ENCODE data around the gene CTNNA2.
"Not testable (repeated sequence)": the region's sequence is repeated elsewhere in the genome, so short reads cannot be mapped to it uniquely, and the experiment has no call there.

The CTNNA2 gene

GRCh38 chr2:80028051-80028450 is 515.2 kb downstream of the CTNNA2 start:
- no peak for DNase-seq (ENCODE audit: low read depth, low spot score)

- no peak for DNase-seq (ENCODE audit: low read depth, low spot score)
These were observed 515.7 kb downstream of the CTNNA2 start for GRCh38 chr2:80028584-80028983.

- no peak for DNase-seq (ENCODE audit: low read depth, low spot score)
These were observed 517.3 kb downstream of the CTNNA2 start for GRCh38 chr2:80030135-80030534.

DNA sequence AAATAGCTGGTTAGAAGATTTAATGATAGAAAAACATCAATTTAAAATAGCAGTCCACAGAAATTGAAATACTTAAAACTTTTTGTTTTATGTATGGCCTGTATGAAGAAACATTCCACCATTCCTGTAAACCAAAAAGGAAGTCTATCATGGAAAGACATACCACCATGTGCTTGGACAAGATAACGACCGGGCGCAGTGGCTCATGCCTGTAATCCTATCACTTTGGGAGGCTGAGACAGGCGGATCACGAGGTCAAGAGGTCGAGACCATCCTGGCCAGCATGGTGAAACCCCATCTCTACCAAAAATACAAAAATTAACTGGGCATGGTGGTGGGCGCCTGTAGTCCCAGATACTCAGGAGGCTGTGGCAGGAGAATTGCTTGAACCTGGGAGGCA is 519.8 kb downstream of the CTNNA2 start:
- DNase-seq (ENCODE audit: low read depth, low spot score): not testable (repeated sequence)

DNA sequence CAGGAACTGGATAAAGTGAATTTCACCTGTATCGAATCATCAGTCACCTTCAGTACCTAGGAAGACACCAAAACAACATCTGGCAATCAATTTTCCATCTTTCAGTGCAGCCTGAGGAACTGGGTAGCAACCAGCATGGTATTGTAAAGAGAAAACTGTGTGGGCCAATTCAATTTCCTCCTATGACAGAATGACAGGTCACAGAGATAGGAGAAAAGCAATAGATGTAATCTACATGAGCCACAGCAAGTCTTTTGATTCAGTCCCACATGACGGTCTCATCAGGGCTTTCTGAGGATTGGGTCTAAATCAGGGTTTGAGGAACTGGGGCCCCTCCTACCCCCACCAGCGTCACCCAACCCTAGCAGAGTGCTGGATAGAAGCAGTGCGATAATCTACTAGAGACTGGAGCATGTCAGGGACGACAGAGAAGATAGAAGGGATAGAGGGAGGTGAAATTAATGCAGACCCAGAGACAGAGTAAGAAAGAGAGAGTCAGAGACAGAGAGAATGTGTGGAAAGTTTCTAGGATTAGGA is 523.0 kb downstream of the CTNNA2 start:
- no peak for DNase-seq (ENCODE audit: low read depth, low spot score)

GRCh38 chr2:80037310-80037709 is 524.5 kb downstream of the CTNNA2 start:
- DNase-seq (ENCODE audit: low read depth, low spot score): no peak

DNA sequence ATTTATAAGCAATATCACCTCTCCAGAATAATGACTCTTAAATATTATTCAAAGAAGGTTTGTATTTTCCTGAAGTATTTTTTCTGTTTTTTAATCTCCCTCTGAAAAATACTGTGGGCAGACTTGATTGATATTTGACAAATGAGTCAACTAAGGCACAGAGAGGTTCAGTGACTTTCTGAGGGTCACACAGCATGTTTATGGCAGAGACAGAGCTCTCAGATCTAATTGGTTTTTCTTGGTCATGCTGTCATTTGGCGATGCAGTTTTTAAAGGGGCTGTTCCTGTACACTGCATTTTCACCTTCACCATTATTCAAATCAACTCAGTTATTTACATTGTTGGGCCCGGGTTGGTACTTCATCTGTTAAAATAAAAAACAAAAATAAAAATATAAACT is 527.4 kb downstream of the CTNNA2 start:
- no peak for DNase-seq (ENCODE audit: low read depth, low spot score)

- no peak for DNase-seq (ENCODE audit: low read depth, low spot score)
These were observed 529.8 kb downstream of the CTNNA2 start for GRCh38 chr2:80042635-80043034.

DNA sequence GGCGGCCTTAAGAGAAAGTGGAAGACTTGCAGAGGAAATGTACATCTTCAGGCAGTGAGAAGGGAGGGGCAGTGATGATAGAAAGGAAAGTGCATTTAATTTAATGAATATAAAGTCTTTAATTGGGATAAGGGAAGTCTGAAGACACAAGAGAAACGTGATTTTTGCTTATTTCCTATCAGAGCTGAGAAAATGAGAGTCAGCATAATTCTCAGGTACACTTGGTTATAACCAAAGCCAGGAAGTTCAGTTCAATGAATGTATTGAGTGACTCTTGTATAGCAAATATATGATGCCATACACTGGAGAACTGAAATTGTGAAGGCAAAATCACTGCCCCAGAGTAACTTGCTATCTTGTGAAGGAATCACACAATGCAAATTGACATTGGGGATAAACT is 535.4 kb downstream of the CTNNA2 start:
- DNase-seq (ENCODE audit: low read depth, low spot score): no peak

DNA sequence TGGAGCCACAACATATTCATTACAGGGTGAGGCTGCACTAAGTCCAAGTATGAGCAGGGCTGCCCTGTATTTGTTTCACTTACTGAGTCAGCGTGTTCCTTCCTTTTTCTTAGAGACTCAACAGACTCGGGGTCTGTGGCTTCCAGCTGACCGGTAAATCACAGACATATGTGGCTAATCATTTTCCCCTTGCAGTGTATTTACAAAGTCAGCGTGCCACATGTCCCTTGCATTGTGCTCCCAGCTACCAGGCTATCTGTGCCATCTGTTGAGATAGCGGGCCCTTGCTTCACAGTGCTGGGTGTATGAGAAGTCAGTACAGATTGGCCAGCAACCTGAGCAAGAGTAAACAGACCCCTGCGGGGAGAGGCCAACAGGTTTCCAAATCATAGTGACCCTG is 537.4 kb downstream of the CTNNA2 start:
- no peak for DNase-seq (ENCODE audit: low read depth, low spot score)

DNA sequence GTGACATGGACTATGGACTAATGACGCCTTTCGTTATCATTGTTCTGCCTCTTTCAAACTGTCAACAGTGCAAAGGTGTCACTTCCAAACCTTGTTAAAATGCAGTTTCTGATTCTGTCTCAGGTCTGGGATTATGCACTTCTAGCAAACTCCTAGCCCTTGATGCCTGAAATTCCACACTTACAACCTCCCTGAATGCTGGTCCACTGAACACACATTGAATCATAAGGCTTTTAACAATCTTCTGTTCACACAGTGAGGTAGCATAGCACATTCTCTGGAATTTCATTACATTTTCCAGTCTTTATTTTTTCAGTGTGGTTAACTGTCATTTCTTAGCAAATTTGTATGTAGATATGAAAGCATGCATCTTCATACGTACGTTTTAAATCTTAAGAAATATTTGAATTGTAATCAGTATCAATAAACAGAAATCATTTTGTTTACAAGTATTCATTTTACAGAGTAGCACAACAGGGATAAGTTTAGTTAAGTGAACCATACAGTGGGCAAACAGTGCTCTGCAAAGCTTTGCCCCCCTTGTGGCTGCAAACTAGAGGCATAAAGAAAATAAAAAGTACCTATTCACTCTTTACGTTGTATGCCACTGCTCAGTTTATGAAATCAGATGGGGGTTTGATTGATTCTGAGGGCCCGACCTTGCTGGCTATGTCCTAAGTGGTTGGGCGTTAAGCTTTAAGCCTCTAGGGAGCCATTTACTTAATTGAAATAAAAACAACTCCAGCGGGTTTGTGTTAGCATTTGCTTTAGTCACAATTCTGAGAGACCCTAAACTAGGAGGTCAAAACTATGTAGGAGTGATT is 540.9 kb downstream of the CTNNA2 start:
- DNase-seq (ENCODE audit: low read depth, low spot score): no peak

DNA sequence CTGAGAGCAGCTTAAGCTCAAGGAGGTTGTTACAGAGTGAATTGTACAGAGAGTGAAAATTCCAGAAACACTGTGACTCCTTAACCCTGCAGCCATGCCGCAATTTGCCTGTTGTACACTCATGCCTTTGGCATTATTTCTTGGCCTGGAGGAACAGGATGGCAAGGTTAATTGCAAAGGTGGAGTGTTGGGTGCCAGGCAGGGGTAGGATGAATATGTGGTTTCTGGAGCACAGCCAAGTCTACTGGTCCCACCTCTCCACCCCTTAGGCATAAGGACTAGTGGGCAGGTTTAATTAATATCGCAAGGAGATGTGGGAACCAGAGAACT is 541.5 kb downstream of the CTNNA2 start:
- no peak for DNase-seq (ENCODE audit: low read depth, low spot score)

DNA sequence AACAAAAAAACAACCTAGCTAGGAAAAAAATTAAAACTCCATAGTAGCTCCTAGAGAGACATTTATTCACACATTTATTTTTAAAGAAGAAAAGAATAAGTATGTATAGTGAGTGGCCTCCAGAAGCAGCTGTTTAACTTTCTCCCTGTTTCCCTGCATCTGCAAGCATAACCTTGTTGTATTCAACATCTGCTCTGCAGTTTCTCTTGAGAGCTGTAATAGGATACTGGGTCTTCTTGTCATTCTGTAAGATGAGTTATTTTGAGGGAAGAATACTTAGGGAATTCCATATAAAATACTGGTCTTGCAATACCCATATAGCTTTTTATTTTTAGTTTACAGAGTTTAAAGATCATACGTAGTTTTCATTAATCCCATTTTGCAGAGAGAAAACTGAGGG is 545.1 kb downstream of the CTNNA2 start:
- DNase-seq (ENCODE audit: low read depth, low spot score): no peak

GRCh38 chr2:80058562-80058961 is 545.7 kb downstream of the CTNNA2 start:
- peak; percentile 28 for DNase-seq (ENCODE audit: low read depth, low spot score)

DNA sequence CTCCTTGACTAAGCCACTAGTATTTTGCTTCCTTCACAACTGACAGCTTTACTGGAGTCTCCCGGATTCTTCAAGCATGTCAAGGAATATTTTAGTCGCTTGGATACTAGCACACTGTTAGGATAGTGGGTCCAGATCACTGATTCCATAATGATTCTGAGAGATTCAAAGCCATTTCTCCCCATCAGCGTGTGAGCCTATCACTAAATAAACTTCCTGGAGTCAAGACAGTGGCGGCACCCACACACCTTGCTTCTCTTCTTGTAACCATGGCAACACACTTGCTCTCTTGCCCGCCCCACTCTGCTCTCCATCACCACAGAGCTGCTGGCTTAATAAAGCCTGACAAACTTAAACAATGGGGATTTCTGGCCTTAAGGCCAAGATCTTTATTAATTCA is 546.6 kb downstream of the CTNNA2 start:
- DNase-seq (ENCODE audit: low read depth, low spot score): no peak

GRCh38 chr2:80061881-80062280 is 549.0 kb downstream of the CTNNA2 start:
- no peak for DNase-seq (ENCODE audit: low read depth, low spot score)

DNA sequence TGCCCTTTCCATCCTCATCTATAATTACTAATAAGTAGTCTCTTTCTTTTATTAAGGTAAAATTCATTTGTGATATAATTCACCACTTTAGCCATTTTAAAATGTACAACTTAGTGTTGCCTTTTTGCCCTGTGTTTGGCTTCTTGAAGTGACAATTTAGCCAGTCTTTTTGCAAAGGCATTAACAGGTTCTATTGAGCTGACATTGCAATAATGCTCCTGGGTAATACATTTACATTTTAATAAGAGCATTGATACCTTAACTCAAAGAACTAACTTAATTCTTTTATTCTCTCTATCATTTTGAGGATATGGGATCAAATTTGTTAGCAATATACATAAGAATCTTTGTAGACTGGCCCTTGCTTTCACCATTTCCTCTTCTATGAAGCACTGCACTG is 549.4 kb downstream of the CTNNA2 start:
- no peak for DNase-seq (ENCODE audit: low read depth, low spot score)

GRCh38 chr2:80068038-80068731 is 555.3 kb downstream of the CTNNA2 start:
- no peak for DNase-seq (ENCODE audit: low read depth, low spot score)

- no peak for DNase-seq (ENCODE audit: low read depth, low spot score)
These were observed 557.7 kb downstream of the CTNNA2 start for GRCh38 chr2:80070587-80070986.

DNA sequence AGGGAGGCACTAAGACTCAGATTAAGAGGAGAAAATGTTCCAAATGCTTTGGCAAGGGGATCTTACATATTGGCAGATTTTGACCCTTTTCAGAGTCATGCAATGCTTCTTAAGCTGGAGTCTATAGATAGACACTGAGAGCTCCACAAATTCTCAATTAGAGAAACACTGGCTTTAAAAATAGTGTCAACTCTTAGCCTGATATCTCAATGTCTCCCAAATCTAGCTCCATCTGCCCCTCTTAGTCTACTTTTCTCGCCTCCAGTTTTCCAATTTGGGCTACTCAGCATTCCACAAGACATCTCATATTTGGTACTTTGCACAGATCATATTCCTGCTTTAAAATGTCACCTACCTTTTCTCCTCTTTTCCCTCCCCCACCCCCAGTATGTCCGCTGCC is 559.1 kb downstream of the CTNNA2 start:
- DNase-seq (ENCODE audit: low read depth, low spot score): no peak

DNA sequence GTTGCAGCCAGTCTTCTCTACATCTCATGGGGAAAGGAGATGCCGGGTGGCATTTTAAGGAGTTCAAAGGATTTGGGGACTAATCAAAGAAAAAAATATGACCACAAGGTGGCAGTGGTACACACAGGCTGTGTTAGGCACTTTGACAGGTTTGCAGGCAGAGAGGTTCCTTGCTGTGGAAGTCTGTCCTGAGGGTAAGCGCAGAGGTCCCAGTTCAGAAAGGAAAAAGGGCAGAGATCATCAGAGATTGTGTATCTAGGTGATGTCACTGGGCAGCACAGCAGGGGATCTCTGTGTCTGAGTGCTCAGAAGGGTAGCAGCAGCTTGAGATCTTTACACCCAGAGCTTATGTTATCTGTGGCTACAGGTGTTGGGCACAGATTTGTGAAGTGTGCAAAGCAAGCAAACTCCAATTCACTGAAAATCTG is 560.3 kb downstream of the CTNNA2 start:
- DNase-seq (ENCODE audit: low read depth, low spot score): peak; percentile 52

DNA sequence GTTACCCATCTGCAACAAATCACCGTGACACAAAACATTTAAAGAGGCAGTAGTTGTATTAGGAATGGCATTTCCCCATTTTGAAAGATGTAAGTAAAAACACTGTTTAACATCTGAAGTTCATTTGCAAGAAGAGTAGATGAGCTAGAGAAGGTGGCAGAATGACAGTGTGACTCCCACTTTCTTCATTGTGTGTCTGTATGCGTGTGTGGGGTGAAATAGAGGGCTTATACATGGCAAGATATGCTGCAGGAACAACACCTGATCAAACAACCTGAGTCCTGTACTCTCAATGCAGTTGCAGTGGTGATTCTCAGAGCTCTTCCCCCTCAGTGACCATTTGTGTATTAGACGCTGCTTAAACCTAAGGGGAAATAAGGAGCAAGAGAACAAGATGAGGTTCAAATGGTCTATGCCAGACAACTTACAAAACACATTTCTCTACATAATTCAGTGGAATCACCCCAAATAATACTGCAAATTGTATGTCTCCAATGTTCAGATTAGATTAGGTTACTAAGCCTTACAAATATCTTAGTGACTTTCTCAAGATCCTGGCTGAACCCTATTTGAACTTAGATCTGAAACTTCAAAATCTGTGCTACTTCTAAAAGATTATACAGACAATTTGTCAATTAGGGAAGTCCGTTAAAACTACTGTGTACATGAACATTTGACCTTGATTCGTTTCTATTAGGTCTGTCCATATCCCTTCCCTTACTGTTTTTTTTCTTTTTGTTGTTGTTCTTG is 561.6 kb downstream of the CTNNA2 start:
- no peak for DNase-seq (ENCODE audit: low read depth, low spot score)
